ENCODE measurements around the gene TAS2R4. TPM values are rescaled to one million over a fixed set of nuclear protein-coding genes. Genes with fewer than 3 reads are reported as not detected.
"Not testable (repeated sequence)": the region's sequence is repeated elsewhere in the genome, so short reads cannot be mapped to it uniquely, and the experiment has no call there.

The TAS2R4 gene
- total RNA-seq, 2 donors from 2014 or later = 1.3 to 2.8 TPM

GRCh38 chr7:141770083-141770583 is 6.3 kb upstream of the TAS2R4 start:
- not testable (repeated sequence) for H3K4me3 Mint-ChIP-seq; ATAC-seq (replicated peaks); H3K4me1 Mint-ChIP-seq; H3K27ac Mint-ChIP-seq; H3K27me3 Mint-ChIP-seq; H3K9me3 Mint-ChIP-seq
- H3K36me3 Mint-ChIP-seq (ENCODE audit: low read depth) = peaks cover 31% of the 10 kb centered on the region

GRCh38 chr7:141785706-141786552 is 9.5 kb downstream of the TAS2R4 start:
- Mint-ChIP-seq H3K9me3 (no peaks in the 10 kb centered on the region), H3K36me3 (ENCODE audit: low read depth) (peaks cover 30% of the 10 kb centered on the region), H3K27ac (no peak overlapping the region), H3K4me1 (no peaks in the 10 kb centered on the region), H3K4me3 (no peak overlapping the region), H3K27me3 (no peaks in the 10 kb centered on the region)
- ATAC-seq (replicated peaks) = peak; percentile 52

GRCh38 chr7:141788296-141788695 is 11.8 kb downstream of the TAS2R4 start:
- Mint-ChIP-seq H3K27ac (peak overlapping the region; percentile 40), H3K27me3 (no peaks in the 10 kb centered on the region), H3K9me3 (no peaks in the 10 kb centered on the region), H3K36me3 (ENCODE audit: low read depth) (peaks cover 41% of the 10 kb centered on the region), H3K4me3 (no peak overlapping the region), H3K4me1 (no peaks in the 10 kb centered on the region)
- ATAC-seq (replicated peaks) = no peak

- no peak within 1 kb of the TSS for H3K27ac Mint-ChIP-seq
- H3K4me3 Mint-ChIP-seq = no peak within 1 kb of the TSS
- no peaks in the 10 kb centered on the region for H3K4me1 Mint-ChIP-seq
- no peak for ATAC-seq (replicated peaks)
- peaks cover 49% of the 10 kb centered on the region for H3K36me3 Mint-ChIP-seq (ENCODE audit: low read depth)
- no peaks in the 10 kb centered on the region for H3K9me3 Mint-ChIP-seq
- no peaks in the 10 kb centered on the region for H3K27me3 Mint-ChIP-seq
These were observed 13.4 kb downstream of the TAS2R4 start, which contains the start of gene TAS2R5 for GRCh38 chr7:141789917-141790316. Gene TAS2R5 (plus strand): TSS chr7:141790217. CDS start chr7:141790362, 145 bp downstream.

- Mint-ChIP-seq H3K27me3 (no peaks in the 10 kb centered on the region), H3K27ac (no peak overlapping the region), H3K4me1 (no peaks in the 10 kb centered on the region), H3K36me3 (ENCODE audit: low read depth) (peaks cover 49% of the 10 kb centered on the region), H3K4me3 (no peak overlapping the region), H3K9me3 (no peaks in the 10 kb centered on the region)
- no peak for ATAC-seq (replicated peaks)
These were observed 16.1 kb downstream of the TAS2R4 start for GRCh38 chr7:141792526-141792925.

- ATAC-seq (replicated peaks) = no peak
- H3K27me3 Mint-ChIP-seq = no peaks in the 10 kb centered on the region
- H3K27ac Mint-ChIP-seq = no peak overlapping the region
- no peak overlapping the region for H3K4me3 Mint-ChIP-seq
- peaks cover 6% of the 10 kb centered on the region for H3K36me3 Mint-ChIP-seq (ENCODE audit: low read depth)
- no peaks in the 10 kb centered on the region for H3K4me1 Mint-ChIP-seq
- peaks cover 44% of the 10 kb centered on the region for H3K9me3 Mint-ChIP-seq
These were observed 43.6 kb downstream of the TAS2R4 start for GRCh38 chr7:141820067-141820466.

- H3K4me1 Mint-ChIP-seq; H3K27ac Mint-ChIP-seq; H3K27me3 Mint-ChIP-seq; H3K4me3 Mint-ChIP-seq; ATAC-seq (replicated peaks); H3K36me3 Mint-ChIP-seq (ENCODE audit: low read depth): not testable (repeated sequence)
- peaks cover 37% of the 10 kb centered on the region for H3K9me3 Mint-ChIP-seq
These were observed 46.0 kb downstream of the TAS2R4 start for GRCh38 chr7:141822432-141822831.

Other genes with a start within 250 kb of the TAS2R4 start
- 10 to 100 TPM; 32.7 to 33.9 TPM for gene AGK, start 225.3 kb upstream of the TAS2R4 start, total RNA-seq
- 10 to 100 TPM; 19.5 to 36.1 TPM for gene DENND11, start 74.5 kb upstream of the TAS2R4 start, total RNA-seq
- gene WEE2, start 68.3 kb upstream of the TAS2R4 start, total RNA-seq = under 1 TPM in 1 of 2 donors, not detected in 1; 0.13 TPM
- 100 to 1,000 TPM; 139 to 213 TPM for gene SSBP1, start 38.3 kb upstream of the TAS2R4 start, total RNA-seq
- 1 to 10 TPM; 1.4 to 3.8 TPM for gene TAS2R3, start 12.6 kb upstream of the TAS2R4 start, total RNA-seq
- gene TAS2R5, start 13.5 kb downstream of the TAS2R4 start, total RNA-seq = 1 to 10 TPM; 1.1 to 2.4 TPM
- not detected for gene PRSS37, start 64.8 kb downstream of the TAS2R4 start, total RNA-seq
- gene OR9A4, start 139.7 kb downstream of the TAS2R4 start, total RNA-seq = under 1 TPM in 1 of 2 donors, not detected in 1; 0.58 TPM
- gene CLEC5A, start 170.3 kb downstream of the TAS2R4 start, total RNA-seq = not detected
- not detected for gene TAS2R38, start 197.1 kb downstream of the TAS2R4 start, total RNA-seq
- gene MGAM, start 219.2 kb downstream of the TAS2R4 start, total RNA-seq = 1 to 10 TPM in 1 of 2 donors, under 1 TPM in 1; 0.06 to 1.4 TPM

Measured in activated T-helper 17 cell treated with anti-CD3 and anti-CD28 coated beads, Interleukin-2, amount 50 U/mL, for 72 hours (primary cell).